GM11168 (cell line): ENCODE measurements around the gene DDX59.

Source experiments
- in situ Hi-C: fragments of 300-500 bp; cut with MboI; formaldehyde crosslinking; loops from one replicate; pipeline ENCODE4 v1.12.0; 2022; ENCODE audit warnings: low sequenced_read_pairs; ENCODE audit not compliant: unreplicated experiment

The DDX59 gene

GRCh38 chr1:200673952-200674823 is 4.5 kb upstream of the DDX59 start:
- in situ Hi-C loops, result no loop called here

DNA sequence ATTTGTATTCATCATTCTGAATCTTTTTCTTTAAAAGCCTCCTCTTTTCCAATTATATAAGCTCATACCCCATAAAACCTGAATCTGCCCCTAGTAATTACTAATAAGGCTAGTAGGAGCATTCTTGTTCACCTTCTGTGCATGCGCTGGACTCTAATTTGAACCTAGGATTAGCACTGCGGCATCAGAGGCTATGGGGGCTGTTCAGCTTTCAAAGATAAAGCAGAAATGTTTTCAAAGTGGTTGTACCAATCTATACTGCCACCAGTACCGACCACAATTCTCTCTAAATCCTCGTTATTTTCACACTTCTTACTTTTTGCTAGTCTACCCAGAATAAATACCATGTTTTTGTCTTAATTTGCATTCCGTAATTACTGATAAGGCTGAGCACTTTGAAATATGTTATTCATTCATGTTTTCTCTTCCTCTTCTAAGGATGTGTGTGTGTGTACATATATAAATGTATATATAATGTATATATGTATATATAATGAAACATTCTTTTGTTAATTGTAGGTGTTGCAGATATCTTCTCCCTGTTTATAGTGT is 1.6 kb upstream of the DDX59 start:
- in situ Hi-C loops, result no loop called here

DNA sequence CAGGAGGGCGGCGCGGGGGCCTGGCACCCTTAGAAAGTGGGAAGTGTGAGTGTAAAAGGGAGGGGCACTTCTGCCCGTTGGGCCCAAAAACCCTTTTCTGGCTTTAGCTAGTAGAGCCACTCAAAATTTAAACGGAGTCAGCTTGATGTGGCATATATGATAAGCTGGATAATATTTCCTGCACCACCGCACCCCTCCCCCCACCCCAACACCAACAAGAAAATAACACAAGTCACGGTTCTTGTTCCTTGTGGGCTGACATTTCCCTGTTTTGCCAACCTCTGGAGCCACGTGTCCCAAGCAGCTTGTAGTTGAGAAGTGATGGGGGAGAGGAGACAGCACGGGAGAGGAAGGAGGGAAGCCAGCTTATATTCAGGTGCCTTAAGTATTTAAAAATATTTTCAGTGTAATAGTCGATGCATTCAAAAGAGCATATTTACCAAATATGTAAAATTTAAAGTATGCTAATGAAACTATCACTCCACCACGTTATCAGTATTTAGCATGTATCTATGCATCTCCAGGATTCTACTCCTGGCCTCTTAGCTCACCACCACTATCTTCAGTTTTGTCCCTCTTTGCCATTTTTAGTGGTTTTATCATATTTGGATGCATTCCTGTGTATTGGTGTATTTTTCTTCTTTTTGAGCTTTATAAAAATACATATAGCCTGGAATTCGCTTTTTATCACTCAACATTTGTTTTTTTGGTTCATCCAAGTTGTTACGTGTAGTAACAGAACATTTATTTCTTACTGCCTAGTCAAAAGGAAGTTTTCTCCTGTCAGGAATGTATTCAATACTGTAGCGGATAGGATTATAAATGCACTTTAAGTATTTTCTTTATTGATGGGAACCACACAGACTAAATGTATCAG is 773 bp upstream of the DDX59 start:
- in situ Hi-C loops, result no loop called here

DNA sequence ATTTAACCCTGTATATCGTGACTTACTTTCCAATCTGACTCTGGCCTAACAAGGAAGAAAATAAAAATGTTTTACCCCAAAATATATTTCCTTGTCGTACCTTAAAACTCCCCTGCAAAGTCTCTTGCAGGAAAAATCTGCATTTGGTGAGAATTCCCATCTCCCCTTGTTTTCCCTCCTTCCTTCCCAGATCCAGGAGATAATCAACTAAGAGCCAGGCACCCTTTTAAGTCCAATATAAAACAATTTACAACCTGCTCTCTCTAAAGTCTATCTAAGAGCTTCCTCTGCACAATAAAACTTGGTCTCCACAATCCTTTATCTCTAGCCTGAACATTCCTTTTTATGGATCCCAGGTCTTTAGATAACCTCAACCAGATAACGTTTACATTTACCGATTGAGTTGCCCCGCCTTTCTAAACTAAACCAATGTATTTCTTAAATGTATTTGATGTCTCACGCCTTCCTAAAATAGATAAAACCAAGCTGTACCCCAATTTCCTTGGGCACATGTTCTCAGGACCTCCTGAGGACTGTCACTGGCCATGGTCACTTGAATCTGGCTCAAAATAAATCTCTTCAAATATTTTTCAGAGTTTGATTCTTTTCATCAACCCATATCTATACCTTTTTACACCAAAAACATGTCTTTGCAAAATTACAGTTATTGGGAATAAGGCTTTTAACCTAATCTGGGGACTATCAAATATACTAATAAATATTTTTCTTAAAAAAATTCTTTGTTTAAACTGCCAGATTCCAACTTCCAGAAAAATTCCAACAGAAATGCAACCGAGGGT is 993 bp downstream of the DDX59 start:
- in situ Hi-C loops, result no loop called here

DNA sequence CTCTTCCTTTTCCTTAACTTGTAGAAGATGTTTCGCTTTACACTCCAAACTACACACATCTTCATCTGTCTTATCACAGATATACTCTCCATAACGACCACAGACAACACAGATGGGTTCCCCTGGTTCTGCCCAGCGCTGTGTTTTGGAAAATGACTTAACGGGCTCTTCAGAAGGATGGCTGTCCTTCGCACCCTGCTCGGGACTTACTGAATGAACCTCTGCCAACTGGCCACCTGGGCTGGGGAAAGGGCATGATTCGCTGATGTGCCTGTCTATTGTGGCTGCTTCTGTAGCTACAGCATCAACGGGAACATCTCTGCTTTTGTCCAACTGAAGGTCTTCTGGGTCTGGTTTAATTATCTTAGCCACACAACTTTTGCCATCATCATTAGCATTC is 3.4 kb downstream of the DDX59 start:
- in situ Hi-C loops, result no loop called here

GRCh38 chr1:200665861-200666260 is 3.8 kb downstream of the DDX59 start:
- in situ Hi-C loops, result no loop called here

GRCh38 chr1:200660719-200661118 is 9.0 kb downstream of the DDX59 start:
- in situ Hi-C loops, result no loop called here

DNA sequence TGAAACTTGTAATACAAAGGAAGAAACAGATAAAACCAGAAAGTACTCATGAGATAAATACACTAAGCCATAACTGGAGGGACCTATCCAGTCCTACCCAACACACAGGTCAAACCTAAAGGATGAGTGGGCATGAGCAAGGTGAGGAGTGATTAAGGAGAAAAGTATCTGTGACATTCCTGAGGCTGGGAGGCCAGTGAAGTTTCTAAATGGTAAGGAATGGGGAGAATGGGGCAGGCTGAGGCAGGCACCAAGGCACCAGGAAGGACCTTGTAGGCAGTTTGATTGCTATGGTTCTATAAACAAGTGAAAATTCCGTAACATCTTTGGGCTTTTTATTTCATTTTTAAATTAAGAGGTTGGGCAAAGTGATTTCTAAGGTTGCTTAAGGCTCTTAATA is 10.4 kb downstream of the DDX59 start:
- in situ Hi-C loops, result no loop called here

DNA sequence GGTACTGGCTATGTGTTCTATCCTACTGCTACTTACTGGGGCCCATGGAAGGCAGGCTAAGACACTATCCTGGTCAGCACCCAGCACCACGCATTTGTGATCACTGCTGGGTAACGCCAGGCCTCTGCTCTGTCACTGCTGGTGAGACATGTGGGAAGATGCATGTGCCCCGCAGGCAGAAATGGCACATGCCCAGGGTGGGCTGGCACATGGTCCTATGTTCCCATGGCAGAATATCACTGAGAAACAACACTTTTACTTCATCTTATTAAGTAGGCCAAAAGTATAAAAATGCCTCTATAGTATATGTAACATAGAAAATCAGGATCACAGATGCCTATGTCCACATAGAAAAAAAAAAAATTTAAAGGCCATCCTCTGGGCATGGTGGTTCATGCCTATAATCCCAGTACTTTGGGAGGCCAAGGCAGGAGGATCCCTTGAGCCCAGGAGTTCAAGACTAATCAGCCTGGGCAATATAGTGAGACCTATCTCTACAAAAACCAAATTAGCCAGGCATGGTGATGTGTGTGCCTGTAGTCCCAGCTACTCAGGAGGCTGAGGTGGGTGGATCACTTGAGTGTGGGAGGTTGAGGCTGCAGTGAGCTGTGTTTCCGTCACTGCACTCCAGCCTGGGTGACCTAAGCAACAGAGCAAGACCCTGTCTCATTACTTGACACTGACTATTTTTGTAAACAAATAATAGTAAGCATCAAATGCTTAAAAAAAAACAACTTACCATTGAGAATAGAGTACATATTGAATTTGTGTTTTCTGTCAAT is 11.5 kb downstream of the DDX59 start:
- in situ Hi-C loops, result no loop called here

GRCh38 chr1:200654660-200655059 is 15.0 kb downstream of the DDX59 start:
- in situ Hi-C loops, result no loop called here

DNA sequence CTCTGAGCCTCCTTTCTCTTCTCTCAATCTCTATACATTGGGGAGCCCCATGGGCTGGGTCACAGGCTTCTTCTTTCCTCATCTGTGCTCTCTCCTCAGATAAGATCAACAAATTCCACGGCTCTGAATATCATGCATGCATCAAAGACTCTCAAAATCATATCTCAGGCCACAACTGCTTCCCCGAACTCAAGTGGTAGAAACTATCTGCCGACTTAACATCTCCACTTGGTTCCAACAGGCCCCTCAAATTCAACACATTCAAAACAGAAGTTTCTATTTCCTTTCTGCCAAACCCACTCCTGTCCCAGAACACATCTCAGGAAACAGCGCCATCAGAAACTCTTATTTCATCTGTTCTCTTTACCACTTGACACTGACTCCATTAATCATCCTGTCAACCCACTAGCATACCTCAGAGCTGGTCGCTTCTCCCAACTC is 16.7 kb downstream of the DDX59 start:
- in situ Hi-C loops, result no loop called here

- in situ Hi-C loops, result no loop called here
Observed at GRCh38 chr1:200652378-200652777, 17.3 kb downstream of the DDX59 start.

DNA sequence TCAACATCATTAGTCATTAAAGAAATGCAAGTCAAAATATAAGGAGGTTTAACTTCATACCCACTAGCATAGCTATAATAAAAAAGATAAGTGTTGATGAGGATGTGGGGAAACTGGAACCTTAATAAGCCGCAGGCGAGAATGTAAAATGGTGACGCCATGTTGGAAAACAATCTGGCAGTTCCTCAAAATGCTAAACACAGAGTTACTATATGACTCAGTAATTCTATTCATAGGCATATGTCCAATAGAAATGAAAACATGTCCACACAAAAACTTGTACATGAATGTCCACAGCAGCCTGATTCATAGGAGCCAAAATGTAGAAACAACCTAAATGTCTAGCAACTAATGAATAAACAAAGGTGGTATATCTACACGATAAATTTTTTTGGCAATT is 23.2 kb downstream of the DDX59 start:
- in situ Hi-C loops, result no loop called here

DNA sequence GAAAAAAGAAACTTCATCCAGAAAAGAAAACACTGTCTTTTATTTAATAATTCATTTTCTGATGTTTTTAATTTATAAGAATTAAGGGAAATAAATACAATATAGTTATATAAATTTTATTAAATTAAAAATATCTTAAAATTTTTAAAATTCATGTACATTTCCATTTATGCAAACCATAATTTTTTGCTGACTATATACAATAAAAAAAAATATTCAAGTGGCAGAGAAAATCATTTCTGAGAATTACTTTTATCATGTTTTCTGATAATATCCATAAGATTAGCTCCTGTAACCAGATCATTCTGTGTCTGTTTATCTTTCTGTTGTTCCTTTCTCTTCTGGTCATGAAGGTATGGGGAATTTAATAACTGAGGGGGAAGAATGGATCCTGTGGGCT is 25.7 kb downstream of the DDX59 start:
- in situ Hi-C loops, result no loop called here

DNA sequence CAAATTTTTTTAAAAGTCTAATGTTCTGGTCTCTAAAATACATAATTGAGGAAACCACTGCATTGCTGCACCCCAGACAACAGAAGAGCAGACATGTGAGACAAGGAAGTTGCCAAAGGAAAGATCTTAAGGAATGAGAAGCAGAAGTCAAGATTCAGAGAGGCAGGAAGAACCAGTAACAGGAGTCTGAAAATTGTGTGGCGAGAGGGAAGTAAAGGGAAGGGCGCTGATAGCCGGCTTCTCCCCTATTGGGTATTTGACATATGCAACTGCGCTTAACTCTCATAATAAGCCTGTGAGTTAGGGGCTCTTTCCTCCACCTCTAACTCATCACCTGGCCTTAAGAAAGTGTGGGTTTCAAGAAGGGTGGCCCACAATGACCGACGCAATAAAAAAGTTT is 27.2 kb downstream of the DDX59 start:
- in situ Hi-C loops, result no loop called here

DNA sequence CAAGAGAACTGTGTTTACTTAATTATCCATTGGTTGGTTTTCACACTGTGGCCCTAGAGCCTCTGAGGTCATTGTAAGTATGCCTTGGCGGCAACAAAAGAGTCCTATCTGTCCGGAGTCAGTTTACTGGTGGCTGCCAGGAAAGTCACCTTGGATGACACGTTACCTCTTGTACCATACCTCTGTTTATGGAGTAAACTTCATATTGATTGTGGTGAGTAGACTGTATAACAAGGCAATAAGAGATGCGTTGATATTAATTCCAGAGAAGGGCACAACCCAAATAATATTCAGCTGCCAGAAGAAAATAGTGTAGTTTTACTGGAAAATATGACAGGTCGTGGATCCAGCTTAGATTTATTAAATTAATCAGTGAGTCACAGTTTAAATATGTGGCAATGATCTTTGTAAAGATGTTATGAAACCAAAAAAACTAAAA is 28.7 kb downstream of the DDX59 start:
- in situ Hi-C loops, result no loop called here

GRCh38 chr1:200640373-200640962 is 29.2 kb downstream of the DDX59 start:
- in situ Hi-C loops, result no loop called here

- in situ Hi-C loops, result no loop called here
Observed at GRCh38 chr1:200638073-200638472, 31.6 kb downstream of the DDX59 start.

DNA sequence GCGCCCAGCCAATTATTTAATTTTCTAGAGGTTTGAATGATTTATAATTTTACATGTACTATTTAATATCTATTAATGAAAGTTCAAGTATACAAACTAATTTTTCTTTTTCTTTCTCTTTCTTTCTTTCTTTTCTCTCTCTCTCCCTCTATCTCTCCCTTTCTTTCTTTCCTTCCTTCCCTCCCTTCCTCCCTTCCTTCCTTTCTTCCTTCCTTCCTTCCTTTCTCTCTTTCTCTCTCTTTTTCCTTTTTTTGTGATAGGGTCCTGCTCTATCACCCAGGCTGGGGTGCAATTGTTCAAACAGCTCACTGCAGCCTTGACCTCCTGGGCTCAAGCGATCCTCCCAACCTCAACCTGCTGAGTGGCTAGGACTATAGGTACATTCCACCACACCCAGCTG is 33.0 kb downstream of the DDX59 start:
- in situ Hi-C loops, result no loop called here
